OCI-LY3 (cell line): ENCODE measurements around the gene CHPT1.

Experiments
- H2AFZ ChIP-seq: fragments of 200-600, 300-600 bp; shearing (Covaris generic); 2 replicates; pipeline ENCODE4 v1.6.0; 2014; ENCODE audit warnings: antibody characterized with exemption, low read depth, low read length
- H3K27ac ChIP-seq: fragments of 200-600, 300-600 bp; sonication (generic); 2 replicates; pipeline ENCODE4 v1.5.1; 2014; ENCODE audit warnings: mild to moderate bottlenecking, low read length, moderate library complexity, mixed read lengths
- H3K27me3 ChIP-seq: fragments of 200-600, 300-600 bp; sonication (generic); 2 replicates; pipeline ENCODE4 v1.6.1; 2014; ENCODE audit warnings: low read depth, low read length, mixed read lengths
- H3K36me3 ChIP-seq: fragments of 200-600, 300-600 bp; sonication (generic); replicated peaks from 2 replicates; pipeline ENCODE3; 2014; ENCODE audit warnings: low read depth, low read length, mixed read lengths
- H3K4me1 ChIP-seq: fragments of 300-600, 200-600 bp; sonication (generic); 2 replicates; pipeline ENCODE4 v1.6.1; 2014; ENCODE audit warnings: low read length, mixed read lengths
- H3K4me2 ChIP-seq: fragments of 200-600, 300-600 bp; sonication (generic); 2 replicates; pipeline ENCODE4 v1.6.1; 2014; ENCODE audit warnings: low read length, mixed read lengths
- H3K4me3 ChIP-seq: fragments of 300-600, 200-600 bp; sonication (generic); 2 replicates; pipeline ENCODE4 v1.5.1; 2014; ENCODE audit warnings: antibody characterized with exemption, mild to moderate bottlenecking, low read length, moderate library complexity
- H3K79me2 ChIP-seq: fragments of 300-600, 200-600 bp; shearing (Covaris generic); 2 replicates; pipeline ENCODE4 v1.6.1; 2014; ENCODE audit warnings: mild to moderate bottlenecking, low read length, mixed read lengths
- H3K9ac ChIP-seq: fragments of 300-600, 200-600 bp; shearing (Covaris generic); 2 replicates; pipeline ENCODE4 v1.6.0; 2014; ENCODE audit warnings: mild to moderate bottlenecking, low read length, moderate library complexity
- H3K9me3 ChIP-seq: fragments of 200-600, 300-600 bp; shearing (Covaris generic); 2 replicates; pipeline ENCODE4 v1.6.1; 2014; ENCODE audit warnings: low read length, mixed read lengths; ENCODE audit not compliant: insufficient read depth
- H4K20me1 ChIP-seq: fragments of 200-600, 300-600 bp; sonication (generic); 2 replicates; pipeline ENCODE4 v1.6.1; 2016; ENCODE audit warnings: low read length, mixed read lengths; ENCODE audit not compliant: insufficient read depth
- CTCF ChIP-seq: fragments of 200-600, 300-600 bp; sonication (generic); IDR thresholded peaks from 2 replicates; pipeline ENCODE4 v1.5.1; 2014; ENCODE audit warnings: antibody characterized with exemption, low read length, low read depth
- EZH2phosphoT487 ChIP-seq: fragments of 200-600 bp; shearing (Covaris generic); IDR thresholded peaks from 2 replicates; pipeline ENCODE4 v1.6.1; 2018; ENCODE audit warnings: antibody characterized with exemption, mixed run types, low read depth

CHPT1 gene

GRCh38 chr12:101663298-101663697 is 34.1 kb upstream of the CHPT1 start:
- no peak overlapping the region for H3K4me3 ChIP-seq
- no peaks in the 10 kb centered on the region for H3K79me2 ChIP-seq
- no peak overlapping the region for H2AFZ ChIP-seq
- peaks cover 9% of the 10 kb centered on the region for H3K4me1 ChIP-seq
- no peaks in the 10 kb centered on the region for H4K20me1 ChIP-seq
- peaks cover 62% of the 10 kb centered on the region for H3K27me3 ChIP-seq
- peaks cover 12% of the 10 kb centered on the region for H3K9me3 ChIP-seq
- no peak for TF ChIP-seq CTCF
- TF ChIP-seq EZH2phosphoT487: no peak
- no peak overlapping the region for H3K4me2 ChIP-seq
- peaks cover 7% of the 10 kb centered on the region for H3K36me3 ChIP-seq
- no peak overlapping the region for H3K27ac ChIP-seq
- H3K9ac ChIP-seq: no peak overlapping the region

GRCh38 chr12:101664992-101665391 is 32.4 kb upstream of the CHPT1 start:
- Histone ChIP-seq H2AFZ (no peak overlapping the region), H3K36me3 (peaks cover 4% of the 10 kb centered on the region), H3K4me1 (peaks cover 9% of the 10 kb centered on the region), H4K20me1 (no peaks in the 10 kb centered on the region), H3K4me3 (no peak overlapping the region), H3K79me2 (no peaks in the 10 kb centered on the region), H3K9me3 (peaks cover 4% of the 10 kb centered on the region), H3K4me2 (no peak overlapping the region), H3K27ac (no peak overlapping the region), H3K27me3 (peaks cover 55% of the 10 kb centered on the region), H3K9ac (no peak overlapping the region)
- TF ChIP-seq EZH2phosphoT487 (no peak), CTCF (no peak)

GRCh38 chr12:101666052-101666728 is 31.2 kb upstream of the CHPT1 start:
- H2AFZ ChIP-seq: no peak overlapping the region
- H3K4me1 ChIP-seq: peaks cover 11% of the 10 kb centered on the region
- no peaks in the 10 kb centered on the region for H4K20me1 ChIP-seq
- H3K9me3 ChIP-seq: no peaks in the 10 kb centered on the region
- peaks cover 61% of the 10 kb centered on the region for H3K27me3 ChIP-seq
- no peaks in the 10 kb centered on the region for H3K36me3 ChIP-seq
- TF ChIP-seq CTCF: no peak
- no peak for TF ChIP-seq EZH2phosphoT487
- no peak overlapping the region for H3K27ac ChIP-seq
- H3K9ac ChIP-seq: no peak overlapping the region
- no peaks in the 10 kb centered on the region for H3K79me2 ChIP-seq
- no peak overlapping the region for H3K4me2 ChIP-seq
- H3K4me3 ChIP-seq: no peak overlapping the region

- no peak overlapping the region for H3K4me2 ChIP-seq
- TF ChIP-seq EZH2phosphoT487: no peak
- no peaks in the 10 kb centered on the region for H4K20me1 ChIP-seq
- no peaks in the 10 kb centered on the region for H3K9me3 ChIP-seq
- H3K27me3 ChIP-seq: peaks cover 67% of the 10 kb centered on the region
- H3K79me2 ChIP-seq: no peaks in the 10 kb centered on the region
- H3K36me3 ChIP-seq: no peaks in the 10 kb centered on the region
- no peak overlapping the region for H3K4me3 ChIP-seq
- H3K4me1 ChIP-seq: peaks cover 23% of the 10 kb centered on the region
- no peak overlapping the region for H3K9ac ChIP-seq
- no peak overlapping the region for H3K27ac ChIP-seq
- H2AFZ ChIP-seq: no peak overlapping the region
Measured at GRCh38 chr12:101667591-101667990, 29.8 kb upstream of the CHPT1 start.
